ENCODE data around the gene UBR1. TPM values are rescaled to one million over a fixed set of nuclear protein-coding genes. Genes with fewer than 3 reads are reported as not detected.

Gene UBR1
- total and polyA plus RNA-seq, 5 donors from 2014 or later, result 15.9 to 48.2 (median 18.2) TPM

- ATAC-seq (ENCODE audit: low read depth in 2 of 2) (no peak), DNase-seq (no peak)
- H3K4me1 ChIP-seq (ENCODE audit: control insufficient read depth, insufficient read depth, low read length, poor library complexity, severe bottlenecking), result peaks cover 13% of the 10 kb centered on the region
- H3K27ac ChIP-seq (ENCODE audit: insufficient read depth, low read length, poor library complexity, severe bottlenecking), result no peak overlapping the region
- no peaks in the 10 kb centered on the region for H3K27me3 ChIP-seq (ENCODE audit: control insufficient read depth, insufficient read depth, low read length)
- Mint-ChIP-seq H3K27ac (no peak overlapping the region), H3K4me3 (no peak overlapping the region), H3K27me3 (peaks cover 4% of the 10 kb centered on the region), H3K36me3 (no peaks in the 10 kb centered on the region), H3K9me3 (peaks cover 0 to 6% (median 0%) of the 10 kb centered on the region in 7 donors), H3K4me1 (peaks cover 4 to 20% (median 14%) of the 10 kb centered on the region in 4 donors)
- H3K4me3 ChIP-seq (ENCODE audit: low read depth, low read length), result no peak overlapping the region
- H3K36me3 ChIP-seq (ENCODE audit: control insufficient read depth, insufficient read depth, low read length), result no peaks in the 10 kb centered on the region
- H3K9me3 ChIP-seq (ENCODE audit: control insufficient read depth in 2 of 2, low read length in 2 of 2), result peaks cover 0 to 4% of the 10 kb centered on the region in 2 experiments
These were observed 20.5 kb upstream of the UBR1 start for GRCh38 chr15:43126356-43126755.

GRCh38 chr15:43125100-43125661, 19.3 kb upstream of the UBR1 start:
- peak overlapping the region in 1 of 3 donors; percentile 44 for H3K27ac Mint-ChIP-seq
- H3K4me1 Mint-ChIP-seq, result peaks cover 4 to 20% (median 14%) of the 10 kb centered on the region in 4 donors
- H3K4me1 ChIP-seq (ENCODE audit: control insufficient read depth, insufficient read depth, low read length, poor library complexity, severe bottlenecking), result peaks cover 13% of the 10 kb centered on the region
- H3K27me3 ChIP-seq (ENCODE audit: control insufficient read depth, insufficient read depth, low read length), result no peaks in the 10 kb centered on the region
- H3K9me3 ChIP-seq (ENCODE audit: control insufficient read depth in 2 of 2, low read length in 2 of 2), result peaks cover 0 to 4% of the 10 kb centered on the region in 2 experiments
- peaks cover 9% of the 10 kb centered on the region for H3K27me3 Mint-ChIP-seq
- ATAC-seq (ENCODE audit: low read depth in 2 of 2) (no peak), DNase-seq (no peak)
- no peak overlapping the region for H3K4me3 ChIP-seq (ENCODE audit: low read depth, low read length)
- H3K27ac ChIP-seq (ENCODE audit: insufficient read depth, low read length, poor library complexity, severe bottlenecking), result no peak overlapping the region
- H3K9me3 Mint-ChIP-seq, result peaks cover 0 to 6% (median 0%) of the 10 kb centered on the region in 7 donors
- peak overlapping the region in 2 of 4 donors; percentile 38 to 67 for H3K4me3 Mint-ChIP-seq
- H3K36me3 Mint-ChIP-seq, result no peaks in the 10 kb centered on the region
- H3K36me3 ChIP-seq (ENCODE audit: control insufficient read depth, insufficient read depth, low read length), result no peaks in the 10 kb centered on the region

GRCh38 chr15:43121863-43122262, 16.0 kb upstream of the UBR1 start:
- Mint-ChIP-seq H3K4me1 (peaks cover 4 to 20% (median 16%) of the 10 kb centered on the region in 4 donors), H3K4me3 (peak overlapping the region in 3 of 4 donors; percentile 44 to 87 (median 83)), H3K27ac (no peak overlapping the region), H3K9me3 (peaks cover 0 to 3% (median 0%) of the 10 kb centered on the region in 7 donors), H3K27me3 (peaks cover 21% of the 10 kb centered on the region), H3K36me3 (no peaks in the 10 kb centered on the region)
- Histone ChIP-seq H3K9me3 (ENCODE audit: control insufficient read depth in 2 of 2, low read length in 2 of 2) (no peaks in the 10 kb centered on the region), H3K27ac (ENCODE audit: insufficient read depth, low read length, poor library complexity, severe bottlenecking) (no peak overlapping the region), H3K4me3 (ENCODE audit: low read depth, low read length) (no peak overlapping the region), H3K27me3 (ENCODE audit: control insufficient read depth, insufficient read depth, low read length) (no peaks in the 10 kb centered on the region), H3K4me1 (ENCODE audit: control insufficient read depth, insufficient read depth, low read length, poor library complexity, severe bottlenecking) (peaks cover 13% of the 10 kb centered on the region), H3K36me3 (ENCODE audit: control insufficient read depth, insufficient read depth, low read length) (no peaks in the 10 kb centered on the region)
- no peak for DNase-seq
- no peak for ATAC-seq (ENCODE audit: low read depth in 2 of 2)

- H3K9me3 Mint-ChIP-seq, result no peaks in the 10 kb centered on the region
- Histone ChIP-seq H3K9me3 (ENCODE audit: control insufficient read depth in 2 of 2, low read length in 2 of 2) (no peaks in the 10 kb centered on the region), H3K4me1 (ENCODE audit: control insufficient read depth, insufficient read depth, low read length, poor library complexity, severe bottlenecking) (peaks cover 13% of the 10 kb centered on the region), H3K36me3 (ENCODE audit: control insufficient read depth, insufficient read depth, low read length) (no peaks in the 10 kb centered on the region), H3K27me3 (ENCODE audit: control insufficient read depth, insufficient read depth, low read length) (peaks cover 2% of the 10 kb centered on the region), H3K4me3 (ENCODE audit: low read depth, low read length) (no peak overlapping the region), H3K27ac (ENCODE audit: insufficient read depth, low read length, poor library complexity, severe bottlenecking) (no peak overlapping the region)
- no peak for DNase-seq
- H3K4me3 Mint-ChIP-seq, result peak overlapping the region in 1 of 4 donors; percentile 0
- peaks cover 33% of the 10 kb centered on the region for H3K27me3 Mint-ChIP-seq
- no peak for ATAC-seq (ENCODE audit: low read depth in 2 of 2)
- no peaks in the 10 kb centered on the region for H3K36me3 Mint-ChIP-seq
- H3K4me1 Mint-ChIP-seq, result peaks cover 4 to 20% (median 13%) of the 10 kb centered on the region in 4 donors
- no peak overlapping the region for H3K27ac Mint-ChIP-seq
These were observed 13.0 kb upstream of the UBR1 start for GRCh38 chr15:43118829-43119228.

- Mint-ChIP-seq H3K27me3 (peaks cover 33% of the 10 kb centered on the region), H3K36me3 (no peaks in the 10 kb centered on the region), H3K27ac (no peak overlapping the region), H3K4me1 (peaks cover 3 to 18% (median 10%) of the 10 kb centered on the region in 4 donors), H3K4me3 (no peak overlapping the region), H3K9me3 (no peaks in the 10 kb centered on the region)
- peaks cover 2% of the 10 kb centered on the region for H3K27me3 ChIP-seq (ENCODE audit: control insufficient read depth, insufficient read depth, low read length)
- H3K4me1 ChIP-seq (ENCODE audit: control insufficient read depth, insufficient read depth, low read length, poor library complexity, severe bottlenecking), result peaks cover 11% of the 10 kb centered on the region
- no peak overlapping the region for H3K4me3 ChIP-seq (ENCODE audit: low read depth, low read length)
- ATAC-seq (ENCODE audit: low read depth in 2 of 2) (no peak), DNase-seq (no peak)
- no peaks in the 10 kb centered on the region for H3K9me3 ChIP-seq (ENCODE audit: control insufficient read depth in 2 of 2, low read length in 2 of 2)
- no peak overlapping the region for H3K27ac ChIP-seq (ENCODE audit: insufficient read depth, low read length, poor library complexity, severe bottlenecking)
- H3K36me3 ChIP-seq (ENCODE audit: control insufficient read depth, insufficient read depth, low read length), result no peaks in the 10 kb centered on the region
These were observed 12.4 kb upstream of the UBR1 start for GRCh38 chr15:43118286-43118685.

- Mint-ChIP-seq H3K27ac (no peak overlapping the region), H3K36me3 (no peaks in the 10 kb centered on the region), H3K4me1 (peaks cover 0 to 4% (median 3%) of the 10 kb centered on the region in 4 donors), H3K9me3 (no peaks in the 10 kb centered on the region), H3K27me3 (peaks cover 11% of the 10 kb centered on the region), H3K4me3 (no peak overlapping the region)
- peaks cover 2% of the 10 kb centered on the region for H3K27me3 ChIP-seq (ENCODE audit: control insufficient read depth, insufficient read depth, low read length)
- DNase-seq, result no peak
- peaks cover 3% of the 10 kb centered on the region for H3K4me1 ChIP-seq (ENCODE audit: control insufficient read depth, insufficient read depth, low read length, poor library complexity, severe bottlenecking)
- no peak for ATAC-seq (ENCODE audit: low read depth in 2 of 2)
- no peak overlapping the region for H3K4me3 ChIP-seq (ENCODE audit: low read depth, low read length)
- H3K9me3 ChIP-seq (ENCODE audit: control insufficient read depth in 2 of 2, low read length in 2 of 2), result no peaks in the 10 kb centered on the region
- no peaks in the 10 kb centered on the region for H3K36me3 ChIP-seq (ENCODE audit: control insufficient read depth, insufficient read depth, low read length)
- H3K27ac ChIP-seq (ENCODE audit: insufficient read depth, low read length, poor library complexity, severe bottlenecking), result no peak overlapping the region
These were observed 5.5 kb upstream of the UBR1 start for GRCh38 chr15:43111354-43111753.

- peaks cover 4% of the 10 kb centered on the region for H3K27me3 Mint-ChIP-seq
- Histone ChIP-seq H3K27me3 (ENCODE audit: control insufficient read depth, insufficient read depth, low read length) (no peaks in the 10 kb centered on the region), H3K4me1 (ENCODE audit: control insufficient read depth, insufficient read depth, low read length, poor library complexity, severe bottlenecking) (peaks cover 23% of the 10 kb centered on the region), H3K9me3 (ENCODE audit: control insufficient read depth in 2 of 2, low read length in 2 of 2) (no peaks in the 10 kb centered on the region), H3K36me3 (ENCODE audit: control insufficient read depth, insufficient read depth, low read length) (peaks cover 2% of the 10 kb centered on the region), H3K4me3 (ENCODE audit: low read depth, low read length) (no peak overlapping the region), H3K27ac (ENCODE audit: insufficient read depth, low read length, poor library complexity, severe bottlenecking) (no peak overlapping the region)
- no peaks in the 10 kb centered on the region for H3K9me3 Mint-ChIP-seq
- peaks cover under 1% of the 10 kb centered on the region for H3K36me3 Mint-ChIP-seq
- no peak overlapping the region for H3K27ac Mint-ChIP-seq
- no peak for ATAC-seq (ENCODE audit: low read depth in 2 of 2)
- no peak for DNase-seq
- peaks cover 15 to 37% (median 30%) of the 10 kb centered on the region in 4 donors for H3K4me1 Mint-ChIP-seq
- H3K4me3 Mint-ChIP-seq, result peak overlapping the region in 1 of 4 donors; percentile 21
These were observed 1.9 kb upstream of the UBR1 start for GRCh38 chr15:43107751-43108150.

GRCh38 chr15:43106486-43106829, 620 bp upstream of the UBR1 start:
- ATAC-seq (ENCODE audit: low read depth in 2 of 2), result no peak
- Histone ChIP-seq H3K4me3 (ENCODE audit: low read depth, low read length) (peak overlapping the region; percentile 98), H3K27me3 (ENCODE audit: control insufficient read depth, insufficient read depth, low read length) (no peaks in the 10 kb centered on the region), H3K9me3 (ENCODE audit: control insufficient read depth in 2 of 2, low read length in 2 of 2) (no peaks in the 10 kb centered on the region), H3K36me3 (ENCODE audit: control insufficient read depth, insufficient read depth, low read length) (peaks cover 2% of the 10 kb centered on the region), H3K27ac (ENCODE audit: insufficient read depth, low read length, poor library complexity, severe bottlenecking) (peak overlapping the region; percentile 97), H3K4me1 (ENCODE audit: control insufficient read depth, insufficient read depth, low read length, poor library complexity, severe bottlenecking) (peaks cover 24% of the 10 kb centered on the region)
- peaks cover 4% of the 10 kb centered on the region for H3K27me3 Mint-ChIP-seq
- H3K4me1 Mint-ChIP-seq, result peaks cover 22 to 47% (median 39%) of the 10 kb centered on the region in 4 donors
- peak in 1 of 3 donors; percentile 1 for DNase-seq
- H3K9me3 Mint-ChIP-seq, result no peaks in the 10 kb centered on the region
- peaks cover 10% of the 10 kb centered on the region for H3K36me3 Mint-ChIP-seq
- peak overlapping the region; percentile 98 to 99 (median 98) for H3K27ac Mint-ChIP-seq
- H3K4me3 Mint-ChIP-seq, result peak overlapping the region; percentile 94 to 99 (median 98)

Data from CD4-positive, CD25-positive, alpha-beta regulatory T cell (primary cell).